ENCODE data around the gene MECP2.

MECP2 gene

GRCh38 chrX:154046031-154046781, 51.3 kb downstream of the MECP2 start:
- TF ChIP-seq TAF1 (IDR thresholded peaks at IDR 0.05; ENCODE audit: borderline replicate concordance, insufficient read depth, low read length): no peak
- TF ChIP-seq SIN3A (IDR thresholded peaks at IDR 0.05; ENCODE audit: borderline replicate concordance, insufficient read depth, low read length): no peak
- TF ChIP-seq FOXP2 (optimal IDR thresholded peaks at IDR 0.05; ENCODE audit: borderline replicate concordance, extremely low read depth, extremely low read length, insufficient read depth): no peak
- TF ChIP-seq REST (IDR thresholded peaks at IDR 0.05; ENCODE audit: insufficient read depth in 1 of 2, low read depth in 2 of 2, low read length in 2 of 2): no peak
- no peak; the same call in 1 of the 2 replicates for TF ChIP-seq POLR2AphosphoS5 (IDR thresholded peaks at IDR 0.05; ENCODE audit: low read depth, low read length)

GRCh38 chrX:154044091-154044490, 53.4 kb downstream of the MECP2 start:
- no peak for TF ChIP-seq SIN3A (IDR thresholded peaks at IDR 0.05; ENCODE audit: borderline replicate concordance, insufficient read depth, low read length)
- no peak for TF ChIP-seq REST (IDR thresholded peaks at IDR 0.05; ENCODE audit: insufficient read depth in 1 of 2, low read depth in 2 of 2, low read length in 2 of 2)
- no peak for TF ChIP-seq POLR2AphosphoS5 (IDR thresholded peaks at IDR 0.05; ENCODE audit: low read depth, low read length)
- TF ChIP-seq FOXP2 (optimal IDR thresholded peaks at IDR 0.05; ENCODE audit: borderline replicate concordance, extremely low read depth, extremely low read length, insufficient read depth): no peak
- TF ChIP-seq TAF1 (IDR thresholded peaks at IDR 0.05; ENCODE audit: borderline replicate concordance, insufficient read depth, low read length): no peak

GRCh38 chrX:154043003-154043763, 54.3 kb downstream of the MECP2 start:
- no peak for TF ChIP-seq POLR2AphosphoS5 (IDR thresholded peaks at IDR 0.05; ENCODE audit: low read depth, low read length)
- no peak for TF ChIP-seq FOXP2 (optimal IDR thresholded peaks at IDR 0.05; ENCODE audit: borderline replicate concordance, extremely low read depth, extremely low read length, insufficient read depth)
- no peak for TF ChIP-seq TAF1 (IDR thresholded peaks at IDR 0.05; ENCODE audit: borderline replicate concordance, insufficient read depth, low read length)
- TF ChIP-seq REST (IDR thresholded peaks at IDR 0.05; ENCODE audit: insufficient read depth in 1 of 2, low read depth in 2 of 2, low read length in 2 of 2): no peak
- TF ChIP-seq SIN3A (IDR thresholded peaks at IDR 0.05; ENCODE audit: borderline replicate concordance, insufficient read depth, low read length): no peak

- TF ChIP-seq REST (IDR thresholded peaks at IDR 0.05; ENCODE audit: insufficient read depth in 1 of 2, low read depth in 2 of 2, low read length in 2 of 2): no peak
- no peak for TF ChIP-seq TAF1 (IDR thresholded peaks at IDR 0.05; ENCODE audit: borderline replicate concordance, insufficient read depth, low read length)
- no peak for TF ChIP-seq POLR2AphosphoS5 (IDR thresholded peaks at IDR 0.05; ENCODE audit: low read depth, low read length)
- no peak for TF ChIP-seq FOXP2 (optimal IDR thresholded peaks at IDR 0.05; ENCODE audit: borderline replicate concordance, extremely low read depth, extremely low read length, insufficient read depth)
- TF ChIP-seq SIN3A (IDR thresholded peaks at IDR 0.05; ENCODE audit: borderline replicate concordance, insufficient read depth, low read length): no peak
Observed at GRCh38 chrX:154040863-154041262, 56.7 kb downstream of the MECP2 start.

Data from PFSK-1 (cell line).